WTC11 (cell line): Measurements from ENCODE around the gene CRYZ. TPM values are rescaled to one million over a fixed set of nuclear protein-coding genes. Genes with fewer than 3 reads are reported as not detected.

ENCODE experiments used
- ATAC-seq: fragments of 200-7000 bp; cut with Tn5 transposase; 2 replicates; pipeline ENCODE4 v1.10.0; 2021; ENCODE audit warnings: mild to moderate bottlenecking, moderate library complexity
- CTCF ChIA-PET: fragments of 300-600 bp; sonication (Branson Sonifier 250); formaldehyde crosslinking; loops from one replicate; lab custom pipeline; 2021; ENCODE audit warnings: antibody characterized with exemption; lab: Charles Lee
- POLR2A ChIA-PET: fragments of 350-600 bp; sonication (Branson Sonifier 250); formaldehyde crosslinking; loops from one replicate; lab custom pipeline; 2021; ENCODE audit warnings: antibody characterized with exemption; lab: Charles Lee
- DNase-seq: peaks from one replicate; pipeline ENCODE4 v3.0.0; 2021; ENCODE audit warnings: low spot score
- H3K27ac Mint-ChIP-seq: 2 replicates; pipeline ENCODE4 v1.8.0; 2021; ENCODE audit warnings: mixed read lengths
- H3K27me3 Mint-ChIP-seq: 2 replicates; pipeline ENCODE4 v1.8.0; 2021; ENCODE audit warnings: low read depth, mild to moderate bottlenecking, moderate library complexity, mixed read lengths
- H3K36me3 Mint-ChIP-seq: 2 replicates; pipeline ENCODE4 v1.8.0; 2021; ENCODE audit warnings: mixed read lengths
- H3K4me1 Mint-ChIP-seq: 2 replicates; pipeline ENCODE4 v1.8.0; 2022; ENCODE audit warnings: mixed read lengths
- H3K4me3 Mint-ChIP-seq: 2 replicates; pipeline ENCODE4 v1.8.0; 2021; ENCODE audit warnings: mild to moderate bottlenecking, moderate library complexity, mixed read lengths
- H3K9me3 Mint-ChIP-seq: 2 replicates; pipeline ENCODE4 v1.8.0; 2021; ENCODE audit warnings: mixed read lengths
- AR ChIP-seq: fragments of 250-450 bp; sonication (Bioruptor Pico); IDR thresholded peaks from 2 replicates; pipeline ENCODE4 v1.9.0; 2021; ENCODE audit warnings: mild to moderate bottlenecking
- CDX4 ChIP-seq: fragments of 250-450 bp; sonication (Bioruptor Pico); IDR thresholded peaks from 2 replicates; pipeline ENCODE4 v1.9.0; 2021; ENCODE audit warnings: moderate library complexity, mild to moderate bottlenecking, inconsistent platforms, borderline replicate concordance
- E2F4 ChIP-seq: sonication (generic); formaldehyde crosslinking; IDR thresholded peaks from 2 replicates; pipeline ENCODE4 v1.8.1; 2022; ENCODE audit warnings: low read depth, mild to moderate bottlenecking, moderate library complexity, missing genetic modification reagents, borderline replicate concordance
- E2F5 ChIP-seq: sonication (generic); formaldehyde crosslinking; IDR thresholded peaks from 2 replicates; pipeline ENCODE4 v1.8.1; 2022; ENCODE audit warnings: mild to moderate bottlenecking, moderate library complexity, missing genetic modification reagents
- EMX1 ChIP-seq: fragments of 250-450 bp; sonication (Bioruptor Pico); IDR thresholded peaks from 2 replicates; pipeline ENCODE4 v1.8.0; 2021; ENCODE audit warnings: mild to moderate bottlenecking
- ERG ChIP-seq: fragments of 250-450 bp; sonication (Bioruptor Pico); IDR thresholded peaks from 2 replicates; pipeline ENCODE4 v1.8.0; 2021; ENCODE audit warnings: mild to moderate bottlenecking
- ETV6 ChIP-seq: sonication (generic); formaldehyde crosslinking; IDR thresholded peaks from 2 replicates; pipeline ENCODE4 v1.8.1; 2022; ENCODE audit warnings: mild to moderate bottlenecking, missing genetic modification reagents
- GABPB1 ChIP-seq: sonication (generic); formaldehyde crosslinking; IDR thresholded peaks from 2 replicates; pipeline ENCODE4 v1.8.1; 2023; ENCODE audit warnings: mild to moderate bottlenecking, missing genetic modification reagents
- MXD4 ChIP-seq: fragments of 250-450 bp; sonication (Bioruptor Pico); IDR thresholded peaks from 2 replicates; pipeline ENCODE4 v1.8.0; 2021; ENCODE audit warnings: mild to moderate bottlenecking, moderate library complexity, borderline replicate concordance
- NFATC4 ChIP-seq: fragments of 250-450 bp; sonication (Bioruptor Pico); IDR thresholded peaks from 2 replicates; pipeline ENCODE4 v1.9.0; 2021; ENCODE audit warnings: mild to moderate bottlenecking
- NR1H2 ChIP-seq: sonication (generic); formaldehyde crosslinking; IDR thresholded peaks from 2 replicates; pipeline ENCODE4 v1.9.0; 2021; ENCODE audit warnings: mild to moderate bottlenecking, moderate library complexity, missing genetic modification reagents
- SMAD4 ChIP-seq: sonication (generic); formaldehyde crosslinking; IDR thresholded peaks from 2 replicates; pipeline ENCODE4 v1.8.0; 2022; ENCODE audit warnings: mild to moderate bottlenecking, missing genetic modification reagents
- TCF7 ChIP-seq: sonication (generic); formaldehyde crosslinking; IDR thresholded peaks from 2 replicates; pipeline ENCODE4 v1.8.0; 2022; ENCODE audit warnings: mild to moderate bottlenecking, low read depth, missing genetic modification reagents, moderate library complexity
- ZBTB43 ChIP-seq: sonication (generic); formaldehyde crosslinking; IDR thresholded peaks from 2 replicates; pipeline ENCODE4 v1.8.1; 2023; ENCODE audit warnings: mild to moderate bottlenecking, missing genetic modification reagents
- ZNF121 ChIP-seq: sonication (generic); formaldehyde crosslinking; IDR thresholded peaks from 2 replicates; pipeline ENCODE4 v1.8.0; 2023; ENCODE audit warnings: missing genetic modification reagents
- ZNF232 ChIP-seq: sonication (generic); formaldehyde crosslinking; IDR thresholded peaks from 2 replicates; pipeline ENCODE4 v1.8.0; 2022; ENCODE audit warnings: mild to moderate bottlenecking, missing genetic modification reagents
- ZNF263 ChIP-seq: sonication (generic); formaldehyde crosslinking; IDR thresholded peaks from 2 replicates; pipeline ENCODE4 v1.8.1; 2022; ENCODE audit warnings: low read depth, mild to moderate bottlenecking, moderate library complexity, missing genetic modification reagents
- ZNF416 ChIP-seq: fragments of 250-450 bp; sonication (Bioruptor Pico); IDR thresholded peaks from 2 replicates; pipeline ENCODE4 v1.9.0; 2021; ENCODE audit warnings: mild to moderate bottlenecking, inconsistent platforms
- ZNF423 ChIP-seq: fragments of 250-450 bp; sonication (Bioruptor Pico); IDR thresholded peaks from 2 replicates; pipeline ENCODE4 v2.1.2; 2022; ENCODE audit warnings: mild to moderate bottlenecking, moderate library complexity
- ZNF532 ChIP-seq: fragments of 250-450 bp; sonication (Bioruptor Pico); IDR thresholded peaks from 2 replicates; pipeline ENCODE4 v1.9.0; 2021; ENCODE audit warnings: mild to moderate bottlenecking, borderline replicate concordance
- total RNA-seq: library from RNA; stranded (reverse); gene quantifications from 3 replicates; pipeline ENCODE4 v1.2.3, GENCODE V29; 2021

Gene CRYZ
- total RNA-seq, 1 experiment from 2014 or later, result 42.2 TPM

- H3K27ac Mint-ChIP-seq, result no peak overlapping the region
- no peaks in the 10 kb centered on the region for H3K27me3 Mint-ChIP-seq
- ChIA-PET CTCF (interaction anchor here (1.0 to 2.7 kb wide), 10 partner anchors 10 to 691 kb away, joined by 3 to 31 read pairs (median 10); partner anchors contain the start of genes CRYZ, ERICH3 and TYW3), POLR2A (no interaction called here)
- TF ChIP-seq SMAD4 (no peak), ETV6 (no peak), TCF7 (CRISPR knock-in tag) (no peak), NR1H2 (no peak), ZBTB43 (CRISPR knock-in tag) (no peak), ZNF532 (no peak), E2F5 (CRISPR knock-in tag) (no peak), NFATC4 (CRISPR knock-in tag) (no peak), MXD4 (CRISPR knock-in tag) (no peak)
- DNase-seq (no peak), ATAC-seq (no peak)
- H3K36me3 Mint-ChIP-seq, result no peaks in the 10 kb centered on the region
- H3K9me3 Mint-ChIP-seq, result peaks cover 4% of the 10 kb centered on the region
- peaks cover 12% of the 10 kb centered on the region for H3K4me1 Mint-ChIP-seq
- H3K4me3 Mint-ChIP-seq, result no peak overlapping the region
Measured at GRCh38 chr1:74690909-74691308, 41.9 kb downstream of the CRYZ start.

- Mint-ChIP-seq H3K4me1 (peaks cover 12% of the 10 kb centered on the region), H3K27ac (peak overlapping the region; percentile 40), H3K9me3 (peaks cover 4% of the 10 kb centered on the region), H3K27me3 (no peaks in the 10 kb centered on the region)
- ATAC-seq, result peak; percentile 83
- POLR2A ChIA-PET, result no interaction called here
- TF ChIP-seq GABPB1 (CRISPR knock-in tag), result no peak
- no peak for TF ChIP-seq ZNF232 (CRISPR knock-in tag)
- no peak for TF ChIP-seq MXD4 (CRISPR knock-in tag)
- TF ChIP-seq EMX1 (CRISPR knock-in tag), result no peak
- TF ChIP-seq ZNF416, result no peak
- TF ChIP-seq CDX4 (CRISPR knock-in tag), result no peak
- TF ChIP-seq SMAD4, result no peak
- no peak for TF ChIP-seq ZNF423
- no peak for TF ChIP-seq AR (CRISPR knock-in tag)
- no peak for TF ChIP-seq ZNF263
- TF ChIP-seq ZNF121, result no peak
- TF ChIP-seq ERG, result no peak
- no peak for TF ChIP-seq E2F4
- TF ChIP-seq, all 79 proteins: peak for 0
- CTCF ChIA-PET, result interaction anchor here (0.6 to 2.7 kb wide), 15 partner anchors 9 to 690 kb away, joined by 3 to 31 read pairs (median 4); partner anchors contain the start of genes CRYZ, ERICH3 and TYW3
- no peak for DNase-seq
- Mint-ChIP-seq H3K36me3 (no peaks in the 10 kb centered on the region), H3K4me3 (0 out of 2 replicates have a peak overlapping the region, but pooled peaks have one; percentile 4)
Measured at GRCh38 chr1:74690364-74690696, 42.5 kb downstream of the CRYZ start.
